Naive thymus-derived CD4-positive, alpha-beta T cell (primary cell): ENCODE data around the gene PRRC2C. TPM values are rescaled to one million over a fixed set of nuclear protein-coding genes. Genes with fewer than 3 reads are reported as not detected.

Source experiments
- polyA plus RNA-seq, 2 donors: library from polyadenylated mRNA; unstranded; fragments of 300-500 nt; fragmentation: Illumina TruSeq; gene quantifications; one replicate each; pipeline ENCODE4 v1.2.3, GENCODE V29; 2021
- total RNA-seq, 6 experiments: library from RNA in 5 of 6; stranded (reverse) in 5 of 6; gene quantifications; 1 replicate in 5 of 6; 2 replicates in 1 of 6; pipeline ENCODE4 v1.2.3 and lab custom pipeline; 2021 to 2026

The PRRC2C gene
- total and polyA plus RNA-seq, 7 experiments from 2014 or later = 45.2 to 341 (median 285) TPM

Other genes starting within 250 kb of the PRRC2C start
- not detected for gene FMO1, start 237.0 kb upstream of the PRRC2C start, total RNA-seq
- gene FMO1, start 237.0 kb upstream of the PRRC2C start, polyA plus RNA-seq = not detected
- gene FMO4, start 171.3 kb upstream of the PRRC2C start, total RNA-seq = 1 to 10 TPM; 1.2 to 3.7 (median 3.3) TPM
- gene FMO4, start 171.3 kb upstream of the PRRC2C start, polyA plus RNA-seq = 1 to 10 TPM; 2.0 to 2.8 TPM
- under 1 TPM in 3 of 5 experiments, not detected in 2; 0.22 to 0.81 (median 0.41) TPM for gene MYOCOS, start 136.7 kb downstream of the PRRC2C start, total RNA-seq
- under 1 TPM in 1 of 2 donors, not detected in 1; 0.19 TPM for gene MYOCOS, start 136.7 kb downstream of the PRRC2C start, polyA plus RNA-seq
- gene MYOC, start 167.2 kb downstream of the PRRC2C start, total RNA-seq = not detected
- gene MYOC, start 167.2 kb downstream of the PRRC2C start, polyA plus RNA-seq = not detected